Measurements from ENCODE around the gene MYH2.

Gene MYH2

GRCh38 chr17:10549096-10549842 is at the start of gene MYH2:
TSS of gene MYH2 (minus strand) at chr17:10549658. CDS start at chr17:10547920, 1,738 bp downstream.
- Mint-ChIP-seq H3K36me3 (ENCODE audit: low read depth) (no peaks in the 10 kb centered on the region), H3K27ac (no peak within 1 kb of the TSS), H3K27me3 (ENCODE audit: low read depth) (peaks cover 14% of the 10 kb centered on the region), H3K9me3 (peaks cover 2% of the 10 kb centered on the region), H3K4me3 (no peak within 1 kb of the TSS), H3K4me1 (peaks cover 13% of the 10 kb centered on the region)
- no peak for TF ChIP-seq CTCF (IDR thresholded peaks at IDR 0.05; ENCODE audit: unreplicated experiment in 3 of 3)

GRCh38 chr17:10598621-10599020 is 49.2 kb upstream of the MYH2 start:
- no peak for TF ChIP-seq CTCF (IDR thresholded peaks at IDR 0.05; ENCODE audit: unreplicated experiment in 3 of 3)
- Mint-ChIP-seq H3K9me3 (peaks cover 6% of the 10 kb centered on the region), H3K36me3 (ENCODE audit: low read depth) (peaks cover 3% of the 10 kb centered on the region), H3K27me3 (ENCODE audit: low read depth) (peaks cover 6% of the 10 kb centered on the region), H3K27ac (peak overlapping the region; percentile 30 to 46 (median 31)), H3K4me1 (peaks cover 51% of the 10 kb centered on the region), H3K4me3 (peak overlapping the region in 1 of 3 experiments; percentile 21)

- H3K27me3 Mint-ChIP-seq (ENCODE audit: low read depth), result no peaks in the 10 kb centered on the region
- H3K9me3 Mint-ChIP-seq, result peaks cover 6% of the 10 kb centered on the region
- H3K4me3 Mint-ChIP-seq, result no peak overlapping the region
- no peaks in the 10 kb centered on the region for H3K4me1 Mint-ChIP-seq
- H3K36me3 Mint-ChIP-seq (ENCODE audit: low read depth), result peaks cover under 1% of the 10 kb centered on the region
- TF ChIP-seq CTCF (IDR thresholded peaks at IDR 0.05; ENCODE audit: unreplicated experiment in 3 of 3), result no peak
- no peak overlapping the region for H3K27ac Mint-ChIP-seq
These were observed 40.2 kb upstream of the MYH2 start for GRCh38 chr17:10589553-10590145.

GRCh38 chr17:10585529-10585928 is 36.1 kb upstream of the MYH2 start:
- Mint-ChIP-seq H3K27me3 (ENCODE audit: low read depth) (no peaks in the 10 kb centered on the region), H3K27ac (no peak overlapping the region), H3K36me3 (ENCODE audit: low read depth) (no peaks in the 10 kb centered on the region)

GRCh38 chr17:10583834-10584233 is 34.4 kb upstream of the MYH2 start:
- Mint-ChIP-seq H3K27me3 (ENCODE audit: low read depth) (no peaks in the 10 kb centered on the region), H3K27ac (no peak overlapping the region), H3K9me3 (no peaks in the 10 kb centered on the region), H3K4me3 (no peak overlapping the region), H3K4me1 (no peaks in the 10 kb centered on the region), H3K36me3 (ENCODE audit: low read depth) (no peaks in the 10 kb centered on the region)
- no peak for TF ChIP-seq CTCF (IDR thresholded peaks at IDR 0.05; ENCODE audit: unreplicated experiment in 3 of 3)

More at GRCh38 chr17:10585529-10585928, 36.1 kb upstream of the MYH2 start:
- no peaks in the 10 kb centered on the region for H3K9me3 Mint-ChIP-seq
- no peak for TF ChIP-seq CTCF (IDR thresholded peaks at IDR 0.05; ENCODE audit: unreplicated experiment in 3 of 3)
- H3K4me1 Mint-ChIP-seq, result no peaks in the 10 kb centered on the region
- no peak overlapping the region for H3K4me3 Mint-ChIP-seq

Data from nephron (organoid).